ENCODE data around the gene DEK. TPM values are rescaled to one million over a fixed set of nuclear protein-coding genes. Genes with fewer than 3 reads are reported as not detected.

The DEK gene
- polyA plus RNA-seq, 1 of the 3 experiments (the other 2 are of a cell fraction) = 34.2 TPM

DNA sequence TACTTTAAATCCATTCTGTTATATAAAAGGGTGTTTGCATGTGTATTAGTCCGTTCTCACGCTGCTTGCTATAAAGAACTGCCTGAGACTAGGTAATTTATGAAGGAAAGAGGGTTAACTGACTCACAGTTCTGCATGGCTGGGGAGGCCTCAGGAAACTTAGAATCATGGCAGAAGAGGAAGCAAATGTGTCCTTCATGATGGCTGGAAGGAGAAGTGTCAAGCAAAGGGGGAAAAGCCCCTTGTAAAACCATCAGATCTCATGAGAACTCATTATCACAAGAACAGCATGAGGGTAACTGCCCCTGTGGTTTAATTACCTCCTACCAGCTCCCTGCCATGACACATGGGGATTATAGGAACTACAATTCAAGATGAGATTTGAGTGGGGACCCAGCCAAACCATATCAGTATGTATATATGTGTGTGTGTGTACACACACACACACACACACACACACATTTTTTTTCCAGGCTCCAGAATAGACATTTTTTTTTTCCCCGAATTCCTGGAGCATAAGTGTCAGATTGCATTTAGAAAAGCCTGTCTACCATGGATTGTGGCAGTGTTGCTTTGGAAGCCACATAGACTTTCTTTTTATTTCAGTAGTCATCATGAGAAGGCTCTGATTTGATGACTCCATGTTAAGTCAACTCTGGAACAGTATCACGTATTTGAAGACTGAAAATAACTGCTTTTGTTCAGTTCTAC, 77.6 kb downstream of the DEK start:
- H3K9ac ChIP-seq = no peak overlapping the region
- no peaks in the 10 kb centered on the region for H3F3A ChIP-seq (replicated peaks; ENCODE audit: insufficient read depth)
- no peaks in the 10 kb centered on the region for H4K20me1 ChIP-seq (ENCODE audit: insufficient read depth)
- no peaks in the 10 kb centered on the region for H3K4me1 ChIP-seq (ENCODE audit: control insufficient read depth in 1 of 2, insufficient read depth in 2 of 2, low read depth in 1 of 2, low read length in 1 of 2)
- H3K4me2 ChIP-seq = no peak overlapping the region
- no peaks in the 10 kb centered on the region for H3K9me3 ChIP-seq
- H3K36me3 ChIP-seq (replicated peaks in 1 of 2; ENCODE audit: control insufficient read depth in 1 of 2, insufficient read depth in 2 of 2, low read length in 1 of 2) = peaks cover 3% of the 10 kb centered on the region in 2 experiments
- 93% methylated on average over 4 of the region's 4 CpGs for WGBS (ENCODE audit: low lambda C conversion rate)
- TF ChIP-seq POLR2AphosphoS5 (IDR thresholded peaks at IDR 0.05; ENCODE audit: low read depth, low read length) (no peak), USF1 (IDR thresholded peaks at IDR 0.05; ENCODE audit: borderline replicate concordance, low read depth) (no peak), NFIC (IDR thresholded peaks at IDR 0.05; ENCODE audit: borderline replicate concordance) (no peak), GABPA (IDR thresholded peaks at IDR 0.05; ENCODE audit: low read depth) (no peak), REST (IDR thresholded peaks at IDR 0.05; ENCODE audit: low read depth, low read length) (no peak), JUND (IDR thresholded peaks at IDR 0.05) (no peak)
- H3K9me2 ChIP-seq = no peaks in the 10 kb centered on the region
- no peak overlapping the region for H3K27ac ChIP-seq (ENCODE audit: low read depth in 2 of 2, low read length in 1 of 2)
- H2AFZ ChIP-seq (ENCODE audit: low read depth) = no peak overlapping the region
- H3K79me2 ChIP-seq (ENCODE audit: insufficient read depth) = no peaks in the 10 kb centered on the region
- POLR2A ChIA-PET = no interaction called here
- H3K4me3 ChIP-seq (ENCODE audit: low read depth in 2 of 2, low read length in 1 of 2) = no peak overlapping the region
- H3K27me3 ChIP-seq (ENCODE audit: insufficient read depth) = no peaks in the 10 kb centered on the region
- CTCF ChIA-PET = no interaction called here
- no peak for DNase-seq

GRCh38 chr6:18186033-18186432, 78.3 kb downstream of the DEK start:
- H3K9me2 ChIP-seq = no peaks in the 10 kb centered on the region
- no peak for DNase-seq
- no peak overlapping the region for H2AFZ ChIP-seq (ENCODE audit: low read depth)
- WGBS (ENCODE audit: low lambda C conversion rate) = 83% methylated on average over 2 of the region's 2 CpGs
- no peak overlapping the region for H3K4me3 ChIP-seq (ENCODE audit: low read depth in 2 of 2, low read length in 1 of 2)
- H3K4me1 ChIP-seq (ENCODE audit: control insufficient read depth in 1 of 2, insufficient read depth in 2 of 2, low read depth in 1 of 2, low read length in 1 of 2) = no peaks in the 10 kb centered on the region
- no peak overlapping the region for H3K9ac ChIP-seq
- no peak overlapping the region for H3K4me2 ChIP-seq
- no peak overlapping the region for H3K27ac ChIP-seq (ENCODE audit: low read depth in 2 of 2, low read length in 1 of 2)
- ChIA-PET CTCF (no interaction called here), POLR2A (no interaction called here)
- H3K27me3 ChIP-seq (ENCODE audit: insufficient read depth) = no peaks in the 10 kb centered on the region
- TF ChIP-seq MEF2A (IDR thresholded peaks at IDR 0.05; ENCODE audit: borderline replicate concordance, low read depth) = no peak
- TF ChIP-seq FOXJ3 (CRISPR knock-in tag; IDR thresholded peaks at IDR 0.05) = no peak
- TF ChIP-seq MXI1 (IDR thresholded peaks at IDR 0.05; ENCODE audit: low read depth, low read length) = no peak
- H3K79me2 ChIP-seq (ENCODE audit: insufficient read depth) = no peaks in the 10 kb centered on the region
- H3K36me3 ChIP-seq (replicated peaks in 1 of 2; ENCODE audit: control insufficient read depth in 1 of 2, insufficient read depth in 2 of 2, low read length in 1 of 2) = peaks cover 0 to 3% of the 10 kb centered on the region in 2 experiments
- no peaks in the 10 kb centered on the region for H3K9me3 ChIP-seq
- no peaks in the 10 kb centered on the region for H3F3A ChIP-seq (replicated peaks; ENCODE audit: insufficient read depth)
- no peaks in the 10 kb centered on the region for H4K20me1 ChIP-seq (ENCODE audit: insufficient read depth)

Measured in SK-N-SH (cell line).